ENCODE measurements around the gene FRMD4A.

GRCh38 chr10:13634207-13634606 lies 696.5 kb downstream of the FRMD4A start:
- TF ChIP-seq CTCF (IDR thresholded peaks at IDR 0.05): no peak
- no peak for TF ChIP-seq POLR2AphosphoS5 (IDR thresholded peaks at IDR 0.05)
- no peak for TF ChIP-seq POLR2A (IDR thresholded peaks at IDR 0.05)
- TF ChIP-seq EP300 (IDR thresholded peaks at IDR 0.05): no peak

Data from upper lobe of left lung (tissue), 4 donors.